OCI-LY3 (cell line): ENCODE data around the gene RAP1GAP.

Experiments
- H2AFZ ChIP-seq: fragments of 200-600, 300-600 bp; shearing (Covaris generic); 2 replicates; pipeline ENCODE4 v1.6.0; 2014; ENCODE audit warnings: antibody characterized with exemption, low read depth, low read length
- H3K27ac ChIP-seq: fragments of 200-600, 300-600 bp; sonication (generic); 2 replicates; pipeline ENCODE4 v1.5.1; 2014; ENCODE audit warnings: mild to moderate bottlenecking, low read length, moderate library complexity, mixed read lengths
- H3K27me3 ChIP-seq: fragments of 200-600, 300-600 bp; sonication (generic); 2 replicates; pipeline ENCODE4 v1.6.1; 2014; ENCODE audit warnings: low read depth, low read length, mixed read lengths
- H3K36me3 ChIP-seq: fragments of 200-600, 300-600 bp; sonication (generic); replicated peaks from 2 replicates; pipeline ENCODE3; 2014; ENCODE audit warnings: low read depth, low read length, mixed read lengths
- H3K4me1 ChIP-seq: fragments of 300-600, 200-600 bp; sonication (generic); 2 replicates; pipeline ENCODE4 v1.6.1; 2014; ENCODE audit warnings: low read length, mixed read lengths
- H3K4me2 ChIP-seq: fragments of 200-600, 300-600 bp; sonication (generic); 2 replicates; pipeline ENCODE4 v1.6.1; 2014; ENCODE audit warnings: low read length, mixed read lengths
- H3K4me3 ChIP-seq: fragments of 300-600, 200-600 bp; sonication (generic); 2 replicates; pipeline ENCODE4 v1.5.1; 2014; ENCODE audit warnings: antibody characterized with exemption, mild to moderate bottlenecking, low read length, moderate library complexity
- H3K79me2 ChIP-seq: fragments of 300-600, 200-600 bp; shearing (Covaris generic); 2 replicates; pipeline ENCODE4 v1.6.1; 2014; ENCODE audit warnings: mild to moderate bottlenecking, low read length, mixed read lengths
- H3K9ac ChIP-seq: fragments of 300-600, 200-600 bp; shearing (Covaris generic); 2 replicates; pipeline ENCODE4 v1.6.0; 2014; ENCODE audit warnings: mild to moderate bottlenecking, low read length, moderate library complexity
- H3K9me3 ChIP-seq: fragments of 200-600, 300-600 bp; shearing (Covaris generic); 2 replicates; pipeline ENCODE4 v1.6.1; 2014; ENCODE audit warnings: low read length, mixed read lengths; ENCODE audit not compliant: insufficient read depth
- H4K20me1 ChIP-seq: fragments of 200-600, 300-600 bp; sonication (generic); 2 replicates; pipeline ENCODE4 v1.6.1; 2016; ENCODE audit warnings: low read length, mixed read lengths; ENCODE audit not compliant: insufficient read depth
- EZH2phosphoT487 ChIP-seq: fragments of 200-600 bp; shearing (Covaris generic); IDR thresholded peaks from 2 replicates; pipeline ENCODE4 v1.6.1; 2018; ENCODE audit warnings: antibody characterized with exemption, mixed run types, low read depth
- TF ChIP-seq, protein P1 (sequence below): fragments of 200-600, 300-600 bp; sonication (generic); IDR thresholded peaks from 2 replicates; pipeline ENCODE4 v1.5.1; 2014; ENCODE audit warnings: antibody characterized with exemption, low read length, low read depth

RAP1GAP gene

DNA sequence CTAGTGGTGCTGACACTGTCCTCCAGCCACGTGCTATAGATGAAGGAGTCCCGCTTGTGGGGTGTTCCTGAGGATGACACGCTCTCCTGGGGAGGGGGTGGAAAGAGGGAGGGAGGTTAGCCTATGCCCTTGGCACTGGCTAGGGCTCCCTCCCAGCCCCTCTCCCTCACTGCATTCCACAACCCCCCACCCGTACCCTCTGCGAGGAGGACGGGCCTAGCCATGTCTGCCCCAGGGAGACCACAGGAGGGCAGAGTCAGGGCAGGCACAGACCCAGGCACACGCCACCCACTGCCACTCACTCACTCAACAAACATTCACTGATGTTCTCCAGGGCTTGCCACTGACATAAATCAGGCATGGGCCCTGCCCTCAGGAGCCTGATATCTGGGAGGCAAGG, 70.7 kb downstream of the RAP1GAP start:
- H3K36me3 ChIP-seq = no peaks in the 10 kb centered on the region
- no peak overlapping the region for H3K27ac ChIP-seq
- no peak overlapping the region for H3K9ac ChIP-seq
- no peaks in the 10 kb centered on the region for H4K20me1 ChIP-seq
- no peaks in the 10 kb centered on the region for H3K79me2 ChIP-seq
- TF ChIP-seq EZH2phosphoT487 = no peak
- TF ChIP-seq, protein P1, sequence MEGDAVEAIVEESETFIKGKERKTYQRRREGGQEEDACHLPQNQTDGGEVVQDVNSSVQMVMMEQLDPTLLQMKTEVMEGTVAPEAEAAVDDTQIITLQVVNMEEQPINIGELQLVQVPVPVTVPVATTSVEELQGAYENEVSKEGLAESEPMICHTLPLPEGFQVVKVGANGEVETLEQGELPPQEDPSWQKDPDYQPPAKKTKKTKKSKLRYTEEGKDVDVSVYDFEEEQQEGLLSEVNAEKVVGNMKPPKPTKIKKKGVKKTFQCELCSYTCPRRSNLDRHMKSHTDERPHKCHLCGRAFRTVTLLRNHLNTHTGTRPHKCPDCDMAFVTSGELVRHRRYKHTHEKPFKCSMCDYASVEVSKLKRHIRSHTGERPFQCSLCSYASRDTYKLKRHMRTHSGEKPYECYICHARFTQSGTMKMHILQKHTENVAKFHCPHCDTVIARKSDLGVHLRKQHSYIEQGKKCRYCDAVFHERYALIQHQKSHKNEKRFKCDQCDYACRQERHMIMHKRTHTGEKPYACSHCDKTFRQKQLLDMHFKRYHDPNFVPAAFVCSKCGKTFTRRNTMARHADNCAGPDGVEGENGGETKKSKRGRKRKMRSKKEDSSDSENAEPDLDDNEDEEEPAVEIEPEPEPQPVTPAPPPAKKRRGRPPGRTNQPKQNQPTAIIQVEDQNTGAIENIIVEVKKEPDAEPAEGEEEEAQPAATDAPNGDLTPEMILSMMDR = no peak
- no peaks in the 10 kb centered on the region for H3K9me3 ChIP-seq
- no peaks in the 10 kb centered on the region for H3K27me3 ChIP-seq
- no peak overlapping the region for H3K4me3 ChIP-seq
- no peaks in the 10 kb centered on the region for H3K4me1 ChIP-seq
- H3K4me2 ChIP-seq = no peak overlapping the region
- H2AFZ ChIP-seq = no peak overlapping the region

DNA sequence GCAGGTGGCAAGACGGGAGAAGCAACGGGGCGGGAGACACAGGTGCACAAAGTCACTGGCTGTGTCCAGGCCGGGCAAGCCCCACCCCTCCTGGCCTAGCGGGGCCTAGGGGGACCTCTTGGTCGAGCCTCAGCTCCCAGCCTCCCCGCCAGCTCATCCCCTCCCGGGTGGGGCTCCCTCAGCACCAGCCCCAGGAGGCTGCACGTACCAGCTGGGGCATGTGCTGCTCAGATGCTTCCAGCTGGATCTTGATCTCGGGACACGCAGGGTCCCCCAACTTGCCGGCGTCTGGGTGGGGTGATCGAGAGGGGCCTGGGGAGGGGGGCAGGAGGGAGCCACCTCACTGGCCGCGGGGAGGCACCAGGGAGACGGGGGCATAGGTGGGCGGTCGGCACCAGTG, 71.4 kb downstream of the RAP1GAP start:
- TF ChIP-seq EZH2phosphoT487 = no peak
- TF ChIP-seq, protein P1 = no peak
- no peaks in the 10 kb centered on the region for H3K9me3 ChIP-seq
- no peaks in the 10 kb centered on the region for H3K27me3 ChIP-seq

DNA sequence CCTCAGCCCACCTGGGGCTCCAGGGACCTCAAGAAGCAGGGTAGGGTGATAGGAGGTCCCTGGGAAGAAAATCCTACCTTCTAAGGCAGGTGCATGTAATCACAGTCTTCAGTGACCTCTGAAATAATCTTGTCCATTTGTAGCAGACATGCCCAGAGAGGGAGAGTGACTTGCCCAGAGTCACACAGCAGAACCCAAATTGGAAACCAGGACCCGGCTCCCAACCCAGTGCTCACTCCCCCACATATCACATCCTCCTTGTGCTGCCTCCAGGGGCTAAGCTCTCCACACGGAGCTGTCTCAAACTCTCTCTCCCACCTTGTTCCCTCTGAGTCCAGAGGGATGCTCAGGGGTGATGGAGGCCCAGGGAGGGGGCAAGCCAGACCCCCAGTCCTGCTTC, 72.5 kb downstream of the RAP1GAP start:
- Histone ChIP-seq H3K27ac (no peak overlapping the region), H3K9me3 (no peaks in the 10 kb centered on the region), H3K79me2 (no peaks in the 10 kb centered on the region), H3K27me3 (no peaks in the 10 kb centered on the region), H3K4me1 (no peaks in the 10 kb centered on the region), H4K20me1 (no peaks in the 10 kb centered on the region), H2AFZ (no peak overlapping the region), H3K4me2 (no peak overlapping the region), H3K36me3 (no peaks in the 10 kb centered on the region), H3K9ac (no peak overlapping the region), H3K4me3 (no peak overlapping the region)
- TF ChIP-seq EZH2phosphoT487 = no peak
- TF ChIP-seq, protein P1 = no peak

More for the DNA sequence above, 71.4 kb downstream of the RAP1GAP start:
- no peak overlapping the region for H3K4me2 ChIP-seq
- H3K79me2 ChIP-seq = no peaks in the 10 kb centered on the region
- no peak overlapping the region for H3K4me3 ChIP-seq
- no peak overlapping the region for H3K27ac ChIP-seq
- no peaks in the 10 kb centered on the region for H3K4me1 ChIP-seq
- H2AFZ ChIP-seq = no peak overlapping the region
- no peaks in the 10 kb centered on the region for H3K36me3 ChIP-seq
- no peak overlapping the region for H3K9ac ChIP-seq
- no peaks in the 10 kb centered on the region for H4K20me1 ChIP-seq

DNA sequence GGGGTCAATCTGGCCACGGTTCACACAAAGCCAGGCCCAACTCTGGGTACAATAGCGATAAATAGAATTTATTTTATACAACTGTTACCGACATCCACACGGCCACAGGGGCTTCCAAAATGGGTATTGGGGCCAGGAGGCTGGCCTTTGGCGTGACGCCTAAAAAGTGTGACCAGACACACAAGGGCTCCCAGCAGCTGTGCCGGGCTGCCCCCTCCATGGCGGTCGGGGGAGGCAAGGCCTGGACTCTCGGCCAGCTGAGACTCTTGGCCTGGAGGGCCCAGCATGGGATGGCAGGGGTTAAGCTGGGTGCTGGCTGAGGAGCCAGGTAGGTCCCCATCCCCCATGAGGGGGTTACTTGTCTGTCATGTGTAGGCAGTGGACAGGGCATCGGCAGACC, 73.0 kb downstream of the RAP1GAP start:
- no peak overlapping the region for H2AFZ ChIP-seq
- H3K9ac ChIP-seq = no peak overlapping the region
- no peaks in the 10 kb centered on the region for H3K27me3 ChIP-seq

More for the DNA sequence above, 73.0 kb downstream of the RAP1GAP start:
- Histone ChIP-seq H3K79me2 (no peaks in the 10 kb centered on the region), H4K20me1 (no peaks in the 10 kb centered on the region), H3K36me3 (no peaks in the 10 kb centered on the region), H3K4me3 (no peak overlapping the region), H3K4me1 (no peaks in the 10 kb centered on the region), H3K27ac (no peak overlapping the region), H3K9me3 (no peaks in the 10 kb centered on the region), H3K4me2 (no peak overlapping the region)
- no peak for TF ChIP-seq EZH2phosphoT487
- TF ChIP-seq, protein P1 = no peak
